Left lung (tissue), 10 donors: Measurements from ENCODE around the gene CDR2L. TPM values are rescaled to one million over a fixed set of nuclear protein-coding genes. Genes with fewer than 3 reads are reported as not detected.

Experiments used
- ATAC-seq: fragments of 200-7000 bp; cut with Tn5 transposase; one replicate; pipeline ENCODE4 v1.9.1; 2020; ENCODE audit warnings: moderate library complexity
- DNase-seq, 4 donors: peaks; one replicate each; pipeline ENCODE4 v3.0.0-alpha.2; 2013 to 2020
- H3K27ac ChIP-seq, 2 donors: fragments of 200-600 bp; sonication (generic) in 1 of 2; one replicate each; pipeline versions ENCODE4 v1.5.0 to v1.8.0; 2020 to 2021
- H3K27me3 ChIP-seq, 2 donors: fragments of 200-600 bp; sonication (generic) in 1 of 2; one replicate each; pipeline versions ENCODE4 v1.5.0 to v1.8.0; 2020 to 2021
- H3K36me3 ChIP-seq, 2 donors: fragments of 200-600 bp; sonication (generic) in 1 of 2; one replicate each; pipeline versions ENCODE4 v1.5.0 to v1.8.0; 2020 to 2021
- H3K4me1 ChIP-seq, 2 donors: fragments of 200-600 bp; one replicate each; pipeline ENCODE4 v1.8.0; 2021
- H3K4me3 ChIP-seq, 2 donors: fragments of 200-600 bp; sonication (generic) in 1 of 2; one replicate each; pipeline versions ENCODE4 v1.5.0 to v1.8.0; 2020 to 2021; ENCODE audit warnings: mild to moderate bottlenecking in 1 of 2
- H3K9me3 ChIP-seq, 2 donors: fragments of 200-600 bp; sonication (generic) in 1 of 2; one replicate each; pipeline versions ENCODE4 v1.5.0 to v1.8.0; 2020 to 2021
- CTCF ChIP-seq, 2 donors: fragments of 200-600 bp; sonication (generic) in 1 of 2; IDR thresholded peaks; one replicate each; pipeline versions ENCODE4 v1.5.0 to v1.8.0; 2021; ENCODE audit warnings: antibody characterized with exemption in 2 of 2
- intact Hi-C, 2 donors: fragments of 100-400 bp; cut with DNase I; formaldehyde crosslinking; loops; one replicate each; pipeline versions ENCODE4 v1.11.2 to v1.14.2; 2022
- polyA plus RNA-seq, 6 donors: library from polyadenylated mRNA; unstranded; fragments of 120-200 nt; gene quantifications; one replicate each; pipeline ENCODE4 v1.2.1, GENCODE V29; 2013; ENCODE audit not compliant: insufficient read length in 6 of 6
- total RNA-seq, 2 donors: library from RNA; stranded (reverse); fragmentation: NEBNext Ultra II Directional; extraction: Animal tissue kit (Norgen Biotek cat#: 25700); gene quantifications; one replicate each; pipeline ENCODE4 v1.2.1, GENCODE V29; 2021
- donor health status: DM: no; HTN: yes; CAD: no.
- donor health status: DM: no; HTN: no; CAD: no.

CDR2L gene
- total and polyA plus RNA-seq, 8 donors: 10.3 to 41.2 (median 14.8) TPM

DNA sequence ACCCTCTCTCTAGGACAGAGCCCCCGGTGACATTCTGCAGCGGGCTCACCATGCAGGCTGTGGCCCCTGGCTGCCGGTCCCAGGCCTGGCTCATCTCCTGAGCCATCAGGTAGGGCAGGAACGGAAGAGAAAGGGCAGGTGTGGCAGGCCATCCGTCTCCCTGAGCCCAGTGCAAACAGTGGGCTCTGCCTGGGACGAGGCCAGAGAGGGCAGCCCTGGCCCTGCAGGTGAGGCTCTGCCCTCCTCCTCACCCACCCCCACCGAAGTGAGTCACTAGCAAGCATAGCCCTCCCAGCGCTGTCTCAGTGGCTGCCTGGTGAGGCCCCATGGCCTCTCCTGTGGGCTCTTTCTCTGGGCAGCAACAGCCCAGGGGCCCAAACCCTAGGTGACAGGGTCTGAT is 37.2 kb upstream of the CDR2L start:
- Histone ChIP-seq H3K36me3 (peaks cover 0 to 24% of the 10 kb centered on the region in 2 donors), H3K4me1 (no peaks in the 10 kb centered on the region), H3K27me3 (peaks cover 0 to 27% of the 10 kb centered on the region in 2 donors), H3K9me3 (no peaks in the 10 kb centered on the region), H3K27ac (no peak overlapping the region), H3K4me3 (no peak overlapping the region)
- no peak for DNase-seq
- ATAC-seq: no peak
- intact Hi-C loops: no loop called here
- no peak for TF ChIP-seq CTCF (IDR thresholded peaks at IDR 0.05)

DNA sequence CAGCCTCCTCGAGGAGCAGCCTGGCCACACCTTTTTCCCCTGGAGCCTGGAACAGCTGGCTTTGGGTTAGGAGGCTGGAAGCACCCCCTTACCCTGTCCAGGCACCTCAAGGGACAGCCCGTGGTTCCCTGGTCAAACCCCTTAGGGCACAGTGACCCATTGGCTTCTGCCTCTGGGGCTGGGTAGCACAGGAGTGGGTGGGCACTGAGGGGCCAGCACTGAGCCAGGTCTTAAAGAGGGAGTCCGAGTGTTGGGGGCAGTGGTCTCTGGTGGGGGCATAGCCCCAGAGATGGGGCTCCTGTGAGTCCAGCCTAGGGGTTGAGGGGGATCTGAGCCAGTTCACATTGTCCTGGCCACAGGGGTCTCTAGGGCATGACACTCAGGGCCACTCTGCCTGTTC is 36.4 kb upstream of the CDR2L start:
- Histone ChIP-seq H3K27ac (no peak overlapping the region), H3K4me3 (no peak overlapping the region), H3K9me3 (no peaks in the 10 kb centered on the region), H3K27me3 (peaks cover 0 to 18% of the 10 kb centered on the region in 2 donors), H3K4me1 (no peaks in the 10 kb centered on the region), H3K36me3 (peaks cover 0 to 29% of the 10 kb centered on the region in 2 donors)
- TF ChIP-seq CTCF (IDR thresholded peaks at IDR 0.05): no peak
- no peak for DNase-seq
- intact Hi-C loops: no loop called here
- ATAC-seq: no peak

- H3K27me3 ChIP-seq: peaks cover 0 to 10% of the 10 kb centered on the region in 2 donors
- ATAC-seq: no peak
- no peak overlapping the region for H3K27ac ChIP-seq
- intact Hi-C loops: no loop called here
- peaks cover 0 to 6% of the 10 kb centered on the region in 2 donors for H3K9me3 ChIP-seq
- no peak for TF ChIP-seq CTCF (IDR thresholded peaks at IDR 0.05)
- no peak for DNase-seq
- H3K36me3 ChIP-seq: peaks cover 0 to 29% of the 10 kb centered on the region in 2 donors
- no peak overlapping the region for H3K4me3 ChIP-seq
- no peaks in the 10 kb centered on the region for H3K4me1 ChIP-seq
These were observed 35.6 kb upstream of the CDR2L start for GRCh38 chr17:74951680-74952421.

DNA sequence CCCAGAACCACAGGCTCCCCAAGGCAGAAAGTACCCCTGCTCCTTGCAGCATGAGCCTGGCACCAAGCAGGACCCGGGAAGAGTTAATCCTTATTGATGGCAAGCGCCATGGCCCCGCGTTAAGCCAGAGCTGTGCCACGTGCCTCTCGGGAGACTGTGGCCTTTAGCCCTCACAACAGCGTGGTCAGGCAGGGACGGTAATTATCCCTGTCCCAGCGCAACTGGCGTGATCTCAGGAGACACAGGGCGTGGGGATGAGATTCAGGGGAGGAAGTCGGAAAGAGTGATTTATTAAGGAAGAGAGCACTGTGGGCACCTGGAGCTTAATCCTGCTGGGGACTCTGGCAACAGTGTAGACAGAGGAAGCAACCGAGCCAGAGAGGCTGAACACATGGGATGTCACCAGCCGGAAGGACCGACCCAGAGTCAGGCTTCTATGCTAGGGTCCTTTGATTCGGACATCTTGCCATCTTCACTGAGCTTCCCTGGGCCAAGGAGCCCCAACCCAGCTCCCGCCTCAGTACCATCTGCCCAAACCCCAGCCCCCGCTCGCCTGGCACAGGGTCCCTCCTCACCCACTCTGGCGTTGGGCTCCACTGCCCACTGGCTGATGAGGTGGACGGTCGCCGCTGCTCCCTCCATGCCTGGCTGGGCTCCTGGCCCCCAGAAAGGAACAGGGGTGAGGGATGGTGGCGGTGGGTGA is 34.9 kb upstream of the CDR2L start:
- no peaks in the 10 kb centered on the region for H3K4me1 ChIP-seq
- intact Hi-C loops: no loop called here
- H3K27me3 ChIP-seq: peaks cover 0 to 9% of the 10 kb centered on the region in 2 donors
- no peak overlapping the region for H3K4me3 ChIP-seq
- TF ChIP-seq CTCF (IDR thresholded peaks at IDR 0.05): no peak
- no peak for DNase-seq
- H3K36me3 ChIP-seq: peaks cover 0 to 29% of the 10 kb centered on the region in 2 donors
- no peak overlapping the region for H3K27ac ChIP-seq
- H3K9me3 ChIP-seq: peaks cover 0 to 6% of the 10 kb centered on the region in 2 donors
- no peak for ATAC-seq

GRCh38 chr17:74953134-74953687 is 34.2 kb upstream of the CDR2L start:
- H3K27me3 ChIP-seq: peaks cover 0 to 9% of the 10 kb centered on the region in 2 donors
- H3K36me3 ChIP-seq: peaks cover 0 to 29% of the 10 kb centered on the region in 2 donors
- no peak overlapping the region for H3K27ac ChIP-seq
- no peaks in the 10 kb centered on the region for H3K4me1 ChIP-seq
- ATAC-seq (no peak), DNase-seq (no peak)
- H3K9me3 ChIP-seq: peaks cover 0 to 6% of the 10 kb centered on the region in 2 donors
- no peak for TF ChIP-seq CTCF (IDR thresholded peaks at IDR 0.05)
- intact Hi-C loops: no loop called here
- no peak overlapping the region for H3K4me3 ChIP-seq
